ENCODE measurements around the gene KCTD1. TPM values are rescaled to one million over a fixed set of nuclear protein-coding genes. Genes with fewer than 3 reads are reported as not detected.

Gene KCTD1
- total and polyA plus RNA-seq, 2 of the 4 experiments (the other 2 are of a cell fraction): 5.0 to 5.8 TPM

DNA sequence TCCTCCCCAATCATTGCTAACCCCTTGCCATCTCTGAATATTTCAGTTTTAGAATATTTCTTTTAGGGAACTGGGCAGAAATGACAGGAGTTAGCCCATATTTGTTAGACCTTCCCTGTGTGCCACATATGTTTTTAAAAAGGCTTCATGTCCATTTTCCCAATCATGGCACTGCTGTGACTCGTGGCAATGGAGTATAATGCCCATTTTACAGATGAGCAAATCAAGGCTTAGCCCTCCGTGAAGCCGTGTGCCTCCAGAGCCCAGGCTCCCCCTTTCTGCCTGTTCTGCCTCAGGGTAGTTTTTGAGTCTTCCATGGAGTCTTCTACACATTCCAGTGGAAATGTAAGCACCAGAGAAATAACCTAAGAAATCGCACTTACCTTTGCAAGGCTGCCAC is 130.1 kb downstream of the KCTD1 start:
- ATAC-seq (ENCODE audit: low read depth): no peak

More for the DNA sequence above, 130.1 kb downstream of the KCTD1 start:
- Histone ChIP-seq H2BK20ac (ENCODE audit: low read depth, low read length) (no peak overlapping the region), H3K36me3 (ENCODE audit: control insufficient read depth, insufficient read depth, low read length) (no peaks in the 10 kb centered on the region), H2AK9ac (replicated peaks; ENCODE audit: low read depth, low read length, poor library complexity) (no peak overlapping the region), H3K9ac (ENCODE audit: low read depth, low read length) (no peak overlapping the region), H3K4ac (ENCODE audit: low read depth, low read length) (no peak overlapping the region), H3K9me1 (ENCODE audit: insufficient read depth, low read length) (no peaks in the 10 kb centered on the region), H3K27ac (ENCODE audit: insufficient read depth, low read length) (no peak overlapping the region), H2BK120ac (ENCODE audit: low read depth, low read length) (no peak overlapping the region), H2BK15ac (ENCODE audit: low read depth, low read length) (no peak overlapping the region), H3K4me1 (ENCODE audit: control insufficient read depth, insufficient read depth, low read length) (no peaks in the 10 kb centered on the region), H3K23ac (ENCODE audit: low read depth, low read length) (no peak overlapping the region), H4K5ac (ENCODE audit: low read depth, low read length) (no peak overlapping the region), H4K8ac (ENCODE audit: low read depth in 2 of 2, low read length in 2 of 2) (no peak overlapping the region), H3K4me2 (ENCODE audit: low read depth, low read length) (no peak overlapping the region), H3K4me3 (ENCODE audit: insufficient read depth, low read depth, low read length) (no peak overlapping the region), H3K14ac (replicated peaks; ENCODE audit: low read depth, low read length) (no peak overlapping the region), H3K18ac (ENCODE audit: low read depth, low read length) (no peak overlapping the region), H4K20me1 (ENCODE audit: insufficient read depth, low read length) (no peaks in the 10 kb centered on the region), H3K27me3 (ENCODE audit: control insufficient read depth, insufficient read depth, low read length) (peaks cover 13% of the 10 kb centered on the region), H3K9me3 (ENCODE audit: control insufficient read depth, insufficient read depth, low read length) (no peaks in the 10 kb centered on the region), H4K91ac (ENCODE audit: insufficient read depth, low read depth, low read length) (no peak overlapping the region), H3K79me1 (ENCODE audit: low read depth in 1 of 2, low read length in 2 of 2) (no peaks in the 10 kb centered on the region), H2AFZ (replicated peaks; ENCODE audit: low read length, poor library complexity) (no peak overlapping the region), H3K56ac (ENCODE audit: extremely low read depth, insufficient read depth, low read length) (no peak overlapping the region), H2AK5ac (ENCODE audit: low read depth, low read length) (no peak overlapping the region), H2BK5ac (ENCODE audit: low read depth, low read length, poor library complexity, severe bottlenecking) (no peak overlapping the region)
- DNase-seq: no peak
- TF ChIP-seq SMC3 (IDR thresholded peaks at IDR 0.05; ENCODE audit: low read depth, low read length) (no peak), RCOR1 (IDR thresholded peaks at IDR 0.05; ENCODE audit: insufficient replicate concordance, low read length) (no peak), MXI1 (IDR thresholded peaks at IDR 0.05; ENCODE audit: borderline replicate concordance, low read depth, low read length) (no peak), RFX5 (IDR thresholded peaks at IDR 0.05; ENCODE audit: low read depth, low read length) (no peak), CEBPB (IDR thresholded peaks at IDR 0.05; ENCODE audit: low read depth, low read length) (no peak), FOS (IDR thresholded peaks at IDR 0.05; ENCODE audit: low read depth, low read length) (no peak), CHD1 (IDR thresholded peaks at IDR 0.05; ENCODE audit: low read depth, low read length) (no peak), POLR2A (IDR thresholded peaks at IDR 0.05; ENCODE audit: low read depth, low read length) (no peak)
- TF ChIP-seq, protein P1, sequence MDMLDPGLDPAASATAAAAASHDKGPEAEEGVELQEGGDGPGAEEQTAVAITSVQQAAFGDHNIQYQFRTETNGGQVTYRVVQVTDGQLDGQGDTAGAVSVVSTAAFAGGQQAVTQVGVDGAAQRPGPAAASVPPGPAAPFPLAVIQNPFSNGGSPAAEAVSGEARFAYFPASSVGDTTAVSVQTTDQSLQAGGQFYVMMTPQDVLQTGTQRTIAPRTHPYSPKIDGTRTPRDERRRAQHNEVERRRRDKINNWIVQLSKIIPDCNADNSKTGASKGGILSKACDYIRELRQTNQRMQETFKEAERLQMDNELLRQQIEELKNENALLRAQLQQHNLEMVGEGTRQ (IDR thresholded peaks at IDR 0.05; ENCODE audit: low read depth, low read length): no peak
- POLR2A ChIA-PET (ENCODE audit: unreplicated experiment): no interaction called here
- intact Hi-C loops (cut with micrococcal nuclease): no loop called here
- CTCF ChIA-PET: interaction anchor here (1.8 kb wide), 1 partner anchor 35 kb away, joined by 4 read pairs; no protein-coding TSS in a partner anchor
- WGBS, 2 experiments (ENCODE audit: extremely low coverage in 2 of 2, insufficient read length in 1 of 2): no CpG with 5 or more reads among the region's 4 CpGs
- no TSS peak for BruUV-seq (replicated peaks)
- in situ Hi-C loops (cut with MboI; ENCODE audit: low sequenced_read_pairs): no loop called here
- dilution Hi-C loops (cut with HindIII; ENCODE audit: low sequenced_read_pairs, unreplicated experiment): no loop called here
